Thyroid gland (tissue), 4 donors: ENCODE measurements around the gene MARK4.

Experiments
- POLR2A ChIP-seq, 2 donors: fragments of 450-650 bp; IDR thresholded peaks; one replicate each; pipeline ENCODE4 v1.6.1; 2017; ENCODE audit warnings: antibody characterized with exemption in 2 of 2, mild to moderate bottlenecking in 2 of 2, moderate library complexity in 1 of 2
- TF ChIP-seq, protein P1 (sequence below), 6 experiments: fragments of 200-600 bp in 3 of 6; fragments of 450-650 bp in 3 of 6; sonication (generic) in 3 of 6; IDR thresholded peaks; one replicate each; pipeline ENCODE4 v1.5.1; 2016 to 2019; ENCODE audit warnings: antibody characterized with exemption in 6 of 6, mild to moderate bottlenecking in 2 of 6, inconsistent platforms in 1 of 6, moderate library complexity in 1 of 6

DNA sequence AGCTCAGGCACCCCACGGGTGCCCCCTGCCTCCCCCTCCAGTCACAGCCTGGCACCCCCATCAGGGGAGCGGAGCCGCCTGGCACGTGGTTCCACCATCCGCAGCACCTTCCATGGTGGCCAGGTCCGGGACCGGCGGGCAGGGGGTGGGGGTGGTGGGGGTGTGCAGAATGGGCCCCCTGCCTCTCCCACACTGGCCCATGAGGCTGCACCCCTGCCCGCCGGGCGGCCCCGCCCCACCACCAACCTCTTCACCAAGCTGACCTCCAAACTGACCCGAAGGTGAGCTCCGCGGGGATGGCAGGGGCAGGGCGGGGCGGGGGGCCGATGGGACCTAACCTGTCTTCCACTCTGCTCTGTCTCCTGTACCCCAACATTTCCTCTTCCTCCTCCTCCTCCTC is 46.6 kb downstream of the MARK4 start:
- TF ChIP-seq, protein P1, sequence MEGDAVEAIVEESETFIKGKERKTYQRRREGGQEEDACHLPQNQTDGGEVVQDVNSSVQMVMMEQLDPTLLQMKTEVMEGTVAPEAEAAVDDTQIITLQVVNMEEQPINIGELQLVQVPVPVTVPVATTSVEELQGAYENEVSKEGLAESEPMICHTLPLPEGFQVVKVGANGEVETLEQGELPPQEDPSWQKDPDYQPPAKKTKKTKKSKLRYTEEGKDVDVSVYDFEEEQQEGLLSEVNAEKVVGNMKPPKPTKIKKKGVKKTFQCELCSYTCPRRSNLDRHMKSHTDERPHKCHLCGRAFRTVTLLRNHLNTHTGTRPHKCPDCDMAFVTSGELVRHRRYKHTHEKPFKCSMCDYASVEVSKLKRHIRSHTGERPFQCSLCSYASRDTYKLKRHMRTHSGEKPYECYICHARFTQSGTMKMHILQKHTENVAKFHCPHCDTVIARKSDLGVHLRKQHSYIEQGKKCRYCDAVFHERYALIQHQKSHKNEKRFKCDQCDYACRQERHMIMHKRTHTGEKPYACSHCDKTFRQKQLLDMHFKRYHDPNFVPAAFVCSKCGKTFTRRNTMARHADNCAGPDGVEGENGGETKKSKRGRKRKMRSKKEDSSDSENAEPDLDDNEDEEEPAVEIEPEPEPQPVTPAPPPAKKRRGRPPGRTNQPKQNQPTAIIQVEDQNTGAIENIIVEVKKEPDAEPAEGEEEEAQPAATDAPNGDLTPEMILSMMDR (IDR thresholded peaks at IDR 0.05) = no peak
- no peak for TF ChIP-seq POLR2A (IDR thresholded peaks at IDR 0.05)
